Neural cell (in vitro differentiated cells): Measurements from ENCODE around the gene PHOX2A. TPM values are rescaled to one million over a fixed set of nuclear protein-coding genes. Genes with fewer than 3 reads are reported as not detected.

Experiments used
- H2AFZ ChIP-seq: fragments of 200-600, 300-800 bp; sonication (generic), shearing (Covaris generic); 2 replicates; pipeline ENCODE4 v1.6.0; 2014; ENCODE audit warnings: low read depth, mild to moderate bottlenecking, antibody characterized with exemption, low read length, moderate library complexity
- H3F3A ChIP-seq: fragments of 200-600 bp; shearing (Covaris generic); 2 replicates; pipeline ENCODE4 v1.6.1; 2016; ENCODE audit warnings: mild to moderate bottlenecking, moderate library complexity, mixed read lengths, antibody characterized with exemption, low read length; ENCODE audit not compliant: insufficient read depth, poor library complexity, severe bottlenecking
- H3K27ac ChIP-seq: fragments of 200-600, 300-800 bp; sonication (generic), shearing (Covaris generic); 2 replicates; pipeline ENCODE4 v1.5.1; 2014; ENCODE audit warnings: mild to moderate bottlenecking, low read length, moderate library complexity
- H3K27me3 ChIP-seq: fragments of 300-800, 200-600 bp; sonication (generic), shearing (Covaris generic); 2 replicates; pipeline ENCODE4 v1.6.0; 2014; ENCODE audit warnings: mild to moderate bottlenecking, low read depth, low read length, moderate library complexity; ENCODE audit not compliant: insufficient read depth
- H3K36me3 ChIP-seq: fragments of 300-800, 200-600 bp; sonication (generic), shearing (Covaris generic); 2 replicates; pipeline ENCODE4 v1.5.1; 2014; ENCODE audit warnings: mild to moderate bottlenecking, antibody characterized with exemption, low read length, moderate library complexity; ENCODE audit not compliant: insufficient read depth
- H3K4me2 ChIP-seq: fragments of 300-800, 200-600 bp; sonication (generic), shearing (Covaris generic); 2 replicates; pipeline ENCODE4 v1.6.0; 2014; ENCODE audit warnings: mild to moderate bottlenecking, low read length
- H3K4me3 ChIP-seq: fragments of 300-800, 200-600 bp; sonication (generic), shearing (Covaris generic); 2 replicates; pipeline ENCODE4 v1.5.1; 2014; ENCODE audit warnings: mild to moderate bottlenecking, low read length, moderate library complexity
- H3K79me2 ChIP-seq: fragments of 200-600 bp; shearing (Covaris generic); replicated peaks from 2 replicates; pipeline ENCODE4 v1.6.0; 2014; ENCODE audit warnings: mild to moderate bottlenecking, low read length, moderate library complexity; ENCODE audit not compliant: insufficient read depth
- H3K9ac ChIP-seq: fragments of 300-800, 200-600 bp; sonication (generic), shearing (Covaris generic); 2 replicates; pipeline ENCODE4 v1.6.1; 2016; ENCODE audit warnings: mild to moderate bottlenecking, low read length, mixed read lengths
- H3K9me2 ChIP-seq: fragments of 200-600 bp; shearing (Covaris generic); 2 replicates; pipeline ENCODE4 v1.6.1; 2016; ENCODE audit warnings: mild to moderate bottlenecking, low read length, mixed read lengths; ENCODE audit not compliant: insufficient read depth
- H3K9me3 ChIP-seq: fragments of 200-600, 300-800 bp; sonication (generic), shearing (Covaris generic); 2 replicates; pipeline ENCODE4 v1.6.1; 2016; ENCODE audit warnings: mild to moderate bottlenecking, mixed run types, low read length, moderate library complexity, mixed read lengths
- H4K20me1 ChIP-seq: fragments of 200-600 bp; shearing (Covaris generic); 2 replicates; pipeline ENCODE4 v1.6.1; 2016; ENCODE audit warnings: mild to moderate bottlenecking, mixed run types; ENCODE audit not compliant: insufficient read depth
- EP300 ChIP-seq: fragments of 450-650 bp; conservative IDR thresholded peaks from 2 replicates; pipeline ENCODE4 v1.6.1; 2014; ENCODE audit warnings: antibody characterized with exemption, mild to moderate bottlenecking, moderate library complexity; ENCODE audit not compliant: poor library complexity, severe bottlenecking
- EZH2 ChIP-seq: fragments of 200-600, 300-800 bp; shearing (Covaris generic), sonication (generic); IDR thresholded peaks from 2 replicates; pipeline ENCODE4 v1.6.1; 2014; ENCODE audit warnings: antibody characterized with exemption, low read length, borderline replicate concordance, mild to moderate bottlenecking; ENCODE audit not compliant: insufficient read depth, poor library complexity, severe bottlenecking
- MXI1 ChIP-seq: fragments of 450-650 bp; conservative IDR thresholded peaks from 2 replicates; pipeline ENCODE4 v1.6.1; 2014; ENCODE audit warnings: antibody characterized with exemption, mild to moderate bottlenecking; ENCODE audit not compliant: poor library complexity, severe bottlenecking
- POLR2AphosphoS5 ChIP-seq: IDR thresholded peaks from 2 replicates; pipeline ENCODE4 v1.6.1; 2012
- RAD21 ChIP-seq: fragments of 450-650 bp; conservative IDR thresholded peaks from 2 replicates; pipeline ENCODE4 v1.6.1; 2014; ENCODE audit warnings: antibody characterized with exemption, mild to moderate bottlenecking, moderate library complexity
- REST ChIP-seq: IDR thresholded peaks from 2 replicates; pipeline ENCODE4 v1.6.1; 2012; ENCODE audit warnings: borderline replicate concordance
- SMC3 ChIP-seq: fragments of 450-650 bp; conservative IDR thresholded peaks from 2 replicates; pipeline ENCODE4 v1.6.1; 2014; ENCODE audit warnings: antibody characterized with exemption, mild to moderate bottlenecking, moderate library complexity; ENCODE audit not compliant: poor library complexity
- TAF1 ChIP-seq: IDR thresholded peaks from 2 replicates; pipeline ENCODE4 v1.6.1; 2012; ENCODE audit warnings: low read depth
- polyA plus RNA-seq: library from polyadenylated mRNA; depleted of rRNA; stranded (reverse); fragments of >200 nt; gene quantifications from 2 replicates; pipeline ENCODE4 v1.2.3, GENCODE V29; 2014
- TF ChIP-seq, protein P1 (sequence below): fragments of 450-650 bp; IDR thresholded peaks from 2 replicates; pipeline ENCODE4 v1.5.1; 2014; ENCODE audit warnings: antibody characterized with exemption, mild to moderate bottlenecking, moderate library complexity; ENCODE audit not compliant: poor library complexity, severe bottlenecking

The PHOX2A gene
- polyA plus RNA-seq, 1 donor from 2014 or later, result not detected

GRCh38 chr11:72260574-72260973 is 16.6 kb upstream of the PHOX2A start:
- no peak overlapping the region for H3K27ac ChIP-seq
- no peaks in the 10 kb centered on the region for H4K20me1 ChIP-seq
- H3K36me3 ChIP-seq, result no peaks in the 10 kb centered on the region
- no peaks in the 10 kb centered on the region for H3K79me2 ChIP-seq
- H3K9me3 ChIP-seq, result no peaks in the 10 kb centered on the region
- no peaks in the 10 kb centered on the region for H3K9me2 ChIP-seq
- H3K4me3 ChIP-seq, result no peak overlapping the region
- no peaks in the 10 kb centered on the region for H3K27me3 ChIP-seq
- no peak overlapping the region for H3K9ac ChIP-seq
- H3K4me2 ChIP-seq, result no peak overlapping the region
- no peak overlapping the region for H2AFZ ChIP-seq
- no peaks in the 10 kb centered on the region for H3F3A ChIP-seq
- TF ChIP-seq RAD21, result no peak
- TF ChIP-seq SMC3, result no peak
- TF ChIP-seq EP300, result no peak
- no peak for TF ChIP-seq POLR2AphosphoS5
- no peak for TF ChIP-seq EZH2
- no peak for TF ChIP-seq MXI1
- no peak for TF ChIP-seq REST
- TF ChIP-seq, protein P1, sequence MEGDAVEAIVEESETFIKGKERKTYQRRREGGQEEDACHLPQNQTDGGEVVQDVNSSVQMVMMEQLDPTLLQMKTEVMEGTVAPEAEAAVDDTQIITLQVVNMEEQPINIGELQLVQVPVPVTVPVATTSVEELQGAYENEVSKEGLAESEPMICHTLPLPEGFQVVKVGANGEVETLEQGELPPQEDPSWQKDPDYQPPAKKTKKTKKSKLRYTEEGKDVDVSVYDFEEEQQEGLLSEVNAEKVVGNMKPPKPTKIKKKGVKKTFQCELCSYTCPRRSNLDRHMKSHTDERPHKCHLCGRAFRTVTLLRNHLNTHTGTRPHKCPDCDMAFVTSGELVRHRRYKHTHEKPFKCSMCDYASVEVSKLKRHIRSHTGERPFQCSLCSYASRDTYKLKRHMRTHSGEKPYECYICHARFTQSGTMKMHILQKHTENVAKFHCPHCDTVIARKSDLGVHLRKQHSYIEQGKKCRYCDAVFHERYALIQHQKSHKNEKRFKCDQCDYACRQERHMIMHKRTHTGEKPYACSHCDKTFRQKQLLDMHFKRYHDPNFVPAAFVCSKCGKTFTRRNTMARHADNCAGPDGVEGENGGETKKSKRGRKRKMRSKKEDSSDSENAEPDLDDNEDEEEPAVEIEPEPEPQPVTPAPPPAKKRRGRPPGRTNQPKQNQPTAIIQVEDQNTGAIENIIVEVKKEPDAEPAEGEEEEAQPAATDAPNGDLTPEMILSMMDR, result no peak
- no peak for TF ChIP-seq TAF1

- Histone ChIP-seq H3K9me3 (no peaks in the 10 kb centered on the region), H3K9me2 (no peaks in the 10 kb centered on the region), H3K4me2 (no peak overlapping the region), H3K27me3 (no peaks in the 10 kb centered on the region), H4K20me1 (no peaks in the 10 kb centered on the region), H2AFZ (no peak overlapping the region), H3K4me3 (no peak overlapping the region), H3K9ac (no peak overlapping the region), H3F3A (no peaks in the 10 kb centered on the region), H3K79me2 (no peaks in the 10 kb centered on the region), H3K36me3 (no peaks in the 10 kb centered on the region), H3K27ac (no peak overlapping the region)
- TF ChIP-seq, protein P1, result no peak
- TF ChIP-seq POLR2AphosphoS5 (no peak), EP300 (no peak), TAF1 (no peak), RAD21 (no peak), REST (no peak), MXI1 (no peak), SMC3 (no peak), EZH2 (no peak)
Observed at GRCh38 chr11:72259490-72259889, 15.5 kb upstream of the PHOX2A start.
